Mammary epithelial cell (primary cell): ENCODE data around the gene TSPAN2.

ENCODE experiments used
- CTCF ChIP-seq, 2 donors: IDR thresholded peaks in 1 of 2; conservative IDR thresholded peaks in 1 of 2; 2 replicates each; pipeline ENCODE4 v1.5.1; 2011 to 2012; ENCODE audit warnings: inconsistent platforms in 2 of 2, low read length in 2 of 2, mild to moderate bottlenecking in 2 of 2, control low read depth in 1 of 2, low read depth in 1 of 2; ENCODE audit not compliant: insufficient read depth in 1 of 2; ENCODE audit errors: extremely low read depth in 1 of 2
- EZH2 ChIP-seq: IDR thresholded peaks from 2 replicates; pipeline ENCODE4 v1.6.1; 2012; ENCODE audit warnings: low read length, inconsistent platforms, borderline replicate concordance

- TF ChIP-seq CTCF (conservative IDR thresholded peaks at IDR 0.05 in 1 of 2, IDR thresholded peaks at IDR 0.05 in 1 of 2; ENCODE audit: extremely low read depth in 1 of 2, insufficient read depth in 1 of 2, low read depth in 1 of 2, low read length in 2 of 2) (no peak), EZH2 (no peak)
These were observed 28.8 kb upstream of the TSPAN2 start for GRCh38 chr1:115118086-115118485.
